GM23248 (cell line): ENCODE data around the gene KLF13.

ENCODE experiments used
- EZH2 ChIP-seq: fragments of 200-600 bp; sonication (generic); IDR thresholded peaks from 2 replicates; pipeline ENCODE4 v1.6.1; 2018; ENCODE audit warnings: antibody characterized with exemption, mild to moderate bottlenecking; ENCODE audit not compliant: insufficient read depth, poor library complexity, severe bottlenecking
- EZH2phosphoT487 ChIP-seq: fragments of 200-600 bp; sonication (generic); IDR thresholded peaks from 2 replicates; pipeline ENCODE4 v1.6.1; 2018; ENCODE audit warnings: antibody characterized with exemption, moderate library complexity, mild to moderate bottlenecking, low read depth; ENCODE audit not compliant: insufficient read depth

DNA sequence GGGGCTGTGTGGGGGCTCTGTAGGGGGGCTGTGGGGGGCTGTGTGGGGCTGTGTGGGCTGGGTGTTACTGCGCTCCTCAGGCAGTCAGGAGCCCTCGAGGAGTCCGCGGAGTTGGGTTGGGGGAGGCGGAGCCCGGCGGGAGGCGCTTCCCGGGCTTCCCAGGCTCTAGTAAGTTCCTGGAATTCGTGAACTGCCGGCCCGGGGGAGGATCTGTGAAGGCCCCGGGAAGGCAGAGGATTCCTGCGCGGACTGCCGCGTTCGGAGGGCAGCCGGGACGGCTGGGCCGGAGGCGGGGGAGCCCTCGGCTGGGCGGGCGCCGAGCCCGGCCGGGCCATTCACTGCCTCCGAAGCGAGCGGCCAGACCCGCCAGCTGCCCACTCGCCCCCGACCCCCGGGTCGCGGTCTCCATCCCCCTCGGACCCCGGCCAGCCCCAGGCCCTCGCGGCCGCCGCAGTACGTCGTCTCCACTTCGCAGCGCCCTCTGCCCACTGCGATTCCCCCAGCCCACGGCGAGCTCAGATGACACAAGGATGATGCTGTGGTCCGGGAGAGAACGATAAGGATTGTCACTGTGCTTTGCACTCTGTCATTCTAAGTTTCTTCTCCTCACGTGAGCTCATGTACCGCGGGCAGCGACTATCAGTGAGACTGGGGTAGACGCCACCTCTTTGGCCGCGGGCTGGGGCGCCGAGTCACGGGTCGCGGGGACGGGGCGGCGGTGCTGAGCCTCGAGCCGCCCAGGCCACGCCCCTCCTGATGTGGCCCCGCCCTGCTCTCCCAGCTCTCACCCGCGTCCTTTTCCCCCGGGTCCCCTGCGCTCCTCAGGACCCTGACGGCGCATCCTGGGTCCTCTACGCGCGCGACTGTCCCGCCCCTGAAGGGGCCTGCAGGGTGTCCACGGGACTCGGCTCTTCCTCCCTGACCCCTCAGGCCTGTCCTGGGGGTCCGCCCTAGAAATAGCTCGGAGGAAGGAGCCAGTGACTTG, 65.3 kb downstream of the KLF13 start:
- TF ChIP-seq EZH2 (no peak), EZH2phosphoT487 (no peak)
